Upper lobe of right lung (tissue), 1 donor: Measurements from ENCODE around the gene BCAS3. TPM values are rescaled to one million over a fixed set of nuclear protein-coding genes. Genes with fewer than 3 reads are reported as not detected.
"Not testable (repeated sequence)": the region's sequence is repeated elsewhere in the genome, so short reads cannot be mapped to it uniquely, and the experiment has no call there.

Experiments used
- ATAC-seq: fragments of 200-7000 bp; cut with Tn5 transposase; one replicate; pipeline ENCODE4 v1.9.1; 2020; ENCODE audit warnings: mild to moderate bottlenecking, moderate library complexity
- DNase-seq: peaks from one replicate; pipeline ENCODE4 v3.0.0-alpha.2; 2020
- H3K27ac ChIP-seq: fragments of 200-600 bp; one replicate; pipeline ENCODE4 v1.8.0; 2022
- H3K27me3 ChIP-seq: fragments of 200-600 bp; one replicate; pipeline ENCODE4 v1.8.0; 2022; ENCODE audit warnings: mild to moderate bottlenecking
- H3K36me3 ChIP-seq: fragments of 200-600 bp; one replicate; pipeline ENCODE4 v1.8.0; 2022
- H3K4me1 ChIP-seq: fragments of 200-600 bp; one replicate; pipeline ENCODE4 v1.8.0; 2022
- H3K4me3 ChIP-seq: fragments of 200-600 bp; one replicate; pipeline ENCODE4 v1.8.0; 2022; ENCODE audit warnings: mild to moderate bottlenecking
- H3K9me3 ChIP-seq: fragments of 200-600 bp; one replicate; pipeline ENCODE4 v1.8.0; 2022
- CTCF ChIP-seq: fragments of 200-600 bp; IDR thresholded peaks from one replicate; pipeline ENCODE4 v1.8.0; 2022; ENCODE audit warnings: antibody characterized with exemption
- intact Hi-C: fragments of 100-400 bp; cut with DNase I; formaldehyde crosslinking; loops from one replicate; pipeline ENCODE4 v1.11.0; 2022
- total RNA-seq: library from RNA; stranded (reverse); fragmentation: NEBNext Ultra II Directional; extraction: Animal tissue kit (Norgen Biotek cat#: 25700); gene quantifications from one replicate; pipeline ENCODE4 v1.2.1, GENCODE V29; 2021
- donor health status: DM: no; HTN: yes; CAD: no; lungs with severe emphysema.

Gene BCAS3
- total RNA-seq, 1 donor from 2014 or later = 23.5 TPM

GRCh38 chr17:60750640-60751039, 73.0 kb downstream of the BCAS3 start:
- Histone ChIP-seq H3K9me3 (peaks cover 6% of the 10 kb centered on the region), H3K4me1 (no peaks in the 10 kb centered on the region), H3K4me3 (no peak overlapping the region), H3K27me3 (no peaks in the 10 kb centered on the region), H3K27ac (no peak overlapping the region), H3K36me3 (no peaks in the 10 kb centered on the region)
- ATAC-seq = no peak
- no peak for TF ChIP-seq CTCF
- intact Hi-C loops = no loop called here
- no peak for DNase-seq

DNA sequence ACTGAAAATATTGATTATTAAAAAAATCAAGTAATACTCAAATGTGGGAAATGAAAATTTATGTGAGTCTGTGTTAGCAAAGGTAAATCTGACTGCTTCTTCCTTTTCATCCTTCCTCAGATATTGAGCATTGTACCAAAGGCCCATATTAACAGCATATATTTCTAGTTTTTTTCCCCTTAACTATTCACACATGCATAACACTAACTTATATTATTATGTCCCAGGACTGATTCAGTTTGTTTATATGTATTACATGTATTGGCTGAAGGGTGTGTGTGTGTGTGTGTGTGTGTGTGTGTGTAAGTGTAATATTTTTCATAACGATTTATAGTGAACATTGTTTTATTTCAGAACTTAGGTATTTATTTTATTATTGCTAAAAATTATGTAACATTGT, 74.2 kb downstream of the BCAS3 start:
- Histone ChIP-seq H3K27me3 (no peaks in the 10 kb centered on the region), H3K4me3 (no peak overlapping the region), H3K27ac (no peak overlapping the region), H3K9me3 (peaks cover 6% of the 10 kb centered on the region), H3K36me3 (no peaks in the 10 kb centered on the region), H3K4me1 (no peaks in the 10 kb centered on the region)
- DNase-seq = no peak
- ATAC-seq = no peak
- intact Hi-C loops = no loop called here
- no peak for TF ChIP-seq CTCF

DNA sequence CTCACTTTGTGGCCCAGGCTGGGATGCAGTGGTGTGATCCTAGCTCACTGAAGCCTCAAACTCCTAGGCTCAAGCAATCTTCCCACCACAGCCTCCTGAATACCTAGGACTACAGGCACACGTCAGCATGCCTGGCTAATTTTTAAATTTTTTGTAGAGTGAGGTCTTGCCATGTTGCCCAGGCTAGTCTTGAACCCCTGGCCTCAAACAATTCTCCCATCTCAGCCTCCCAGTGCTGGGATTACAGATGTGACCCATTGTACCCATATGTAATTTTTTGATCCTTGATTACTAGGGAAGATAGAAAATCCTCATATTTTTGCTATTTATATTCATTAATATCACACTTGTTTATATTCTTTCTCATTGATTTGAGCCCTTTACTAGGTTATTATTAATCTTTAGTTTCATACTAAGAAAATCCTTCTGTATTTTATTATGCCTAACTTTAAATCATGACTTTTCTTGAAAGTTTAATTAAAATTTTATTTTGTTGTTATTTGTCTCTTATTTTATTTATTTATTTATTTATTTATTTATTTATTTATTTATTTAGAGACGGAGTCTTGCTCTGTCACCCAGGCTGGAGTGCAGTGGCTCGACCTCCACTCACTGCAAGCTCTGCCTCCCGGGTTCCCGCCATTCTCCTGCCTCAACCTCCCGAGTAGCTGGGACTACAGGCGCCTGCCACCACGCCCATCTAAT, 75.4 kb downstream of the BCAS3 start:
- DNase-seq (no peak), ATAC-seq (no peak)
- no peaks in the 10 kb centered on the region for H3K4me1 ChIP-seq
- no peaks in the 10 kb centered on the region for H3K27me3 ChIP-seq
- no peak overlapping the region for H3K4me3 ChIP-seq
- intact Hi-C loops = no loop called here
- peaks cover 6% of the 10 kb centered on the region for H3K9me3 ChIP-seq
- TF ChIP-seq CTCF = no peak
- H3K36me3 ChIP-seq = no peaks in the 10 kb centered on the region
- H3K27ac ChIP-seq = no peak overlapping the region

DNA sequence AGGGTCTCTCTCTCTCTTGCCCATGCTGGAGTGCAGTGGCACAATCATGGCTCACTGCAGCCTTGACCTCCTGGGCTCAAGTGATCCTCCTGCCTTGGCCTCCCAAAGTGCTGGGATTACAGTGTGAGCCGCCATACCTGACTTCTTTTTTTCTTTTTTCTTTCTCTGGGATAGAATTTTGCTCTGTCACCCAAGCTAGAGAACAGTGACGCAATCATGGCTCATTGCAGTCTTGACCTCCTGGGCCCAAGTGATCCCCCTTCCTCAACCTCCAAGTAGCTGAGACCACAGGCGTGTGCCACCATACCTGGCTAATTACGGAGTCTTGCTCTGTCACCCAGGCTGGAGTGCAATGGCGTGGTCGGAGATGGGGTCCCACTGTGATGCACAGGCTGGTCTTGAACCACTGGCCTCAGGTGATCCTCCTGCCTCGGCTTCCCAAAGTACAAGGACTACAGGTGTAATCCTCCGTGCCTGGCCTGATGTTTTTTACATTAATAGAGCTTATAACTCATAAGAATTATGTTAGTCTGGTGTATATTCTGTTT, 76.5 kb downstream of the BCAS3 start:
- ATAC-seq (no peak), DNase-seq (no peak)
- intact Hi-C loops = no loop called here

GRCh38 chr17:60756798-60757197, 79.1 kb downstream of the BCAS3 start:
- H3K27ac ChIP-seq, H3K4me3 ChIP-seq, H3K9me3 ChIP-seq, H3K27me3 ChIP-seq, intact Hi-C loops, H3K36me3 ChIP-seq, DNase-seq, ATAC-seq, H3K4me1 ChIP-seq: not testable (repeated sequence)

More for the DNA sequence above, 76.5 kb downstream of the BCAS3 start:
- no peak for TF ChIP-seq CTCF
- H3K4me3 ChIP-seq = no peak overlapping the region
- H3K36me3 ChIP-seq = no peaks in the 10 kb centered on the region
- H3K27ac ChIP-seq = no peak overlapping the region
- no peaks in the 10 kb centered on the region for H3K4me1 ChIP-seq
- H3K27me3 ChIP-seq = no peaks in the 10 kb centered on the region
- H3K9me3 ChIP-seq = peaks cover 6% of the 10 kb centered on the region

GRCh38 chr17:60757437-60757836, 79.8 kb downstream of the BCAS3 start:
- H3K36me3 ChIP-seq = no peaks in the 10 kb centered on the region
- no peaks in the 10 kb centered on the region for H3K27me3 ChIP-seq
- no peak for TF ChIP-seq CTCF
- H3K27ac ChIP-seq = no peak overlapping the region
- ATAC-seq (no peak), DNase-seq (no peak)
- no peak overlapping the region for H3K4me3 ChIP-seq
- no peaks in the 10 kb centered on the region for H3K4me1 ChIP-seq
- H3K9me3 ChIP-seq = no peaks in the 10 kb centered on the region
- intact Hi-C loops = no loop called here
